IMR-90 (cell line): Measurements from ENCODE around the gene CTBP2. TPM values are rescaled to one million over a fixed set of nuclear protein-coding genes. Genes with fewer than 3 reads are reported as not detected.
A peak's percentile ranks its signal among the peaks of the same experiment; 100 is the strongest.

Source experiments
- ATAC-seq: fragments of 200-7000 bp; cut with Tn5 transposase; 2 replicates; pipeline ENCODE4 v1.9.1; 2020; ENCODE audit warnings: low read depth, mild to moderate bottlenecking, moderate library complexity
- BruUV-seq: library from RNA; stranded (reverse); fragments of 400-500 nt; replicated peaks from 2 replicates; lab custom pipeline; 2021; lab: Mats Ljungman, UMichigan
- CTCF ChIA-PET: fragments of 300-600 bp; formaldehyde crosslinking; extraction: SDS; loops from one replicate; lab custom pipeline; 2021; ENCODE audit warnings: antibody characterized with exemption; lab: Yijun Ruan, JAX
- POLR2A ChIA-PET: fragments of 300-600 bp; sonication (Branson Sonifier 250); formaldehyde crosslinking; loops from one replicate; lab custom pipeline; 2022; ENCODE audit warnings: antibody characterized with exemption; ENCODE audit not compliant: unreplicated experiment; lab: Charles Lee
- DNase-seq: peaks from one replicate; pipeline ENCODE4 v3.0.0; 2013
- H2AFZ ChIP-seq: replicated peaks from 2 replicates; pipeline ENCODE3; 2013; ENCODE audit warnings: low read length, mild to moderate bottlenecking; ENCODE audit not compliant: poor library complexity
- H2AK5ac ChIP-seq: 2 replicates; pipeline ENCODE4 v1.6.1; 2013; ENCODE audit warnings: low read depth, low read length, inconsistent platforms
- H2AK9ac ChIP-seq: replicated peaks from 2 replicates; pipeline ENCODE3; 2013; ENCODE audit warnings: mild to moderate bottlenecking, low read depth, low read length, moderate library complexity; ENCODE audit not compliant: poor library complexity
- H2BK120ac ChIP-seq: 2 replicates; pipeline ENCODE4 v1.6.1; 2013; ENCODE audit warnings: low read depth, low read length, inconsistent platforms
- H2BK15ac ChIP-seq: 3 replicates; pipeline ENCODE4 v1.6.1; 2013; ENCODE audit warnings: low read depth, low read length, inconsistent platforms
- H2BK20ac ChIP-seq: 2 replicates; pipeline ENCODE4 v1.6.1; 2013; ENCODE audit warnings: low read depth, mild to moderate bottlenecking, inconsistent platforms, low read length, moderate library complexity
- H2BK5ac ChIP-seq: 2 replicates; pipeline ENCODE4 v1.6.1; 2013; ENCODE audit warnings: mild to moderate bottlenecking, low read depth, low read length, inconsistent platforms; ENCODE audit not compliant: poor library complexity, severe bottlenecking
- H3K14ac ChIP-seq: replicated peaks from 2 replicates; pipeline ENCODE4 v1.6.1; 2013; ENCODE audit warnings: low read depth, low read length, inconsistent platforms
- H3K18ac ChIP-seq: 2 replicates; pipeline ENCODE4 v1.6.1; 2013; ENCODE audit warnings: low read depth, low read length, control low read depth
- H3K23ac ChIP-seq: 2 replicates; pipeline ENCODE4 v1.6.1; 2013; ENCODE audit warnings: low read depth, low read length, inconsistent platforms
- H3K27ac ChIP-seq: 2 replicates; pipeline ENCODE4 v1.5.1; 2013; ENCODE audit warnings: mild to moderate bottlenecking, control low read depth, low read length; ENCODE audit not compliant: insufficient read depth
- H3K27me3 ChIP-seq: 2 replicates; pipeline ENCODE4 v1.6.1; 2013; ENCODE audit warnings: low read length; ENCODE audit not compliant: control insufficient read depth, insufficient read depth
- H3K36me3 ChIP-seq: 2 replicates; pipeline ENCODE4 v1.6.1; 2013; ENCODE audit warnings: low read length, mixed read lengths; ENCODE audit not compliant: control insufficient read depth, insufficient read depth
- H3K4ac ChIP-seq: 2 replicates; pipeline ENCODE4 v1.6.1; 2013; ENCODE audit warnings: low read depth, low read length, inconsistent platforms
- H3K4me1 ChIP-seq: 2 replicates; pipeline ENCODE4 v1.6.1; 2013; ENCODE audit warnings: low read length, mixed read lengths; ENCODE audit not compliant: control insufficient read depth, insufficient read depth
- H3K4me2 ChIP-seq: 2 replicates; pipeline ENCODE4 v1.6.1; 2013; ENCODE audit warnings: low read depth, mild to moderate bottlenecking, control low read depth, low read length, moderate library complexity
- H3K4me3 ChIP-seq: 2 replicates; pipeline ENCODE4 v1.5.1; 2013; ENCODE audit warnings: low read depth, mild to moderate bottlenecking, control low read depth, low read length, moderate library complexity; ENCODE audit not compliant: insufficient read depth
- H3K56ac ChIP-seq: 2 replicates; pipeline ENCODE4 v1.6.1; 2013; ENCODE audit warnings: low read length, inconsistent platforms; ENCODE audit not compliant: insufficient read depth; ENCODE audit errors: extremely low read depth
- H3K79me1 ChIP-seq, 2 experiments: 2 replicates each; pipeline ENCODE4 v1.6.1; 2013; ENCODE audit warnings: low read length in 2 of 2, inconsistent platforms in 1 of 2, low read depth in 1 of 2
- H3K9ac ChIP-seq: 2 replicates; pipeline ENCODE4 v1.6.1; 2013; ENCODE audit warnings: low read depth, low read length, control low read depth
- H3K9me1 ChIP-seq: 2 replicates; pipeline ENCODE4 v1.6.1; 2013; ENCODE audit warnings: low read length, inconsistent platforms; ENCODE audit not compliant: insufficient read depth
- H3K9me3 ChIP-seq: 2 replicates; pipeline ENCODE4 v1.6.1; 2013; ENCODE audit warnings: low read length; ENCODE audit not compliant: control insufficient read depth, insufficient read depth
- H4K20me1 ChIP-seq: 2 replicates; pipeline ENCODE4 v1.6.1; 2013; ENCODE audit warnings: low read length, inconsistent platforms; ENCODE audit not compliant: insufficient read depth
- H4K5ac ChIP-seq: 2 replicates; pipeline ENCODE4 v1.6.1; 2013; ENCODE audit warnings: mild to moderate bottlenecking, low read depth, low read length, control low read depth
- H4K8ac ChIP-seq, 2 experiments: 2 replicates each; pipeline ENCODE4 v1.6.1; 2013; ENCODE audit warnings: low read depth in 2 of 2, low read length in 2 of 2, control low read depth in 1 of 2, inconsistent platforms in 1 of 2
- H4K91ac ChIP-seq: 2 replicates; pipeline ENCODE4 v1.6.1; 2013; ENCODE audit warnings: low read depth, low read length, inconsistent platforms; ENCODE audit not compliant: insufficient read depth
- CEBPB ChIP-seq: IDR thresholded peaks from 2 replicates; pipeline ENCODE4 v1.6.1; 2012; ENCODE audit warnings: low read depth, low read length, improper control_type of control experiment
- WGBS, 2 experiments: methylation state at CpG; one replicate each; pipeline versions ENCODE4 v1.1.5 to v1.1.7; 2013; ENCODE audit warnings: missing lambda C conversion rate in 2 of 2; ENCODE audit not compliant: insufficient read length in 1 of 2; ENCODE audit errors: extremely low coverage in 2 of 2; 5-methylcytosine and 5-hydroxymethylcytosine counted together
- dilution Hi-C: fragments of 300-500 bp; cut with HindIII; formaldehyde crosslinking; loops from one replicate; pipeline ENCODE4 v1.14.3; 2018; ENCODE audit warnings: low sequenced_read_pairs; ENCODE audit not compliant: unreplicated experiment
- in situ Hi-C: fragments of 300-500 bp; cut with MboI; formaldehyde crosslinking; loops from 3 replicates; pipeline ENCODE4 v1.14.3; 2019; ENCODE audit warnings: low sequenced_read_pairs, inconsistent platforms, mixed read lengths
- intact Hi-C: fragments of 100-400 bp; cut with micrococcal nuclease; formaldehyde crosslinking; loops from 2 replicates; pipeline ENCODE4 v1.10.0; 2022
- polyA plus RNA-seq, 3 experiments: library from polyadenylated mRNA; depleted of rRNA; stranded (reverse); fragments of >200 nt; gene quantifications; 2 replicates each; pipeline ENCODE4 v1.2.3, GENCODE V29; 2012; ENCODE audit warnings: low replicate concordance in 1 of 3
- total RNA-seq: library from RNA; depleted of rRNA; stranded (reverse); fragments of >200 nt; gene quantifications from 2 replicates; pipeline ENCODE4 v1.2.3, GENCODE V29; 2012
- TF ChIP-seq, protein P1 (sequence below): fragments of 150-350 bp; IDR thresholded peaks from 2 replicates; pipeline ENCODE4 v1.6.1; 2017; ENCODE audit warnings: mild to moderate bottlenecking, antibody characterized with exemption, low read length, low read depth

Gene CTBP2
- total and polyA plus RNA-seq, 2 of the 4 experiments (the other 2 are of a cell fraction): 81.0 to 86.6 TPM

GRCh38 chr10:125149036-125149679 is 11.2 kb downstream of the CTBP2 start:
- peak overlapping the region; percentile 20; the same call in 1 of the 2 replicates for H3K27ac ChIP-seq
- H3K27me3 ChIP-seq: no peaks in the 10 kb centered on the region
- 0 out of 2 replicates have a peak overlapping the region, but pooled peaks have one; percentile 18 for H2BK120ac ChIP-seq
- ChIA-PET CTCF (no interaction called here), POLR2A (no interaction called here)
- no peak overlapping the region for H2BK15ac ChIP-seq
- H3K4me2 ChIP-seq: no peak overlapping the region
- dilution Hi-C loops: no loop called here
- DNase-seq (peak; percentile 87), ATAC-seq (peak; percentile 36)
- no peak overlapping the region for H2BK20ac ChIP-seq
- H3K9ac ChIP-seq: no peak overlapping the region
- no peak overlapping the region for H4K5ac ChIP-seq
- in situ Hi-C loops: no loop called here
- peak overlapping the region; percentile 9 for H2AFZ ChIP-seq
- no TSS peak for BruUV-seq
- H3K4me1 ChIP-seq: peaks cover 47% of the 10 kb centered on the region
- peak overlapping the region; percentile 80 for H2AK9ac ChIP-seq
- H4K20me1 ChIP-seq: peaks cover 95% of the 10 kb centered on the region
- no peak overlapping the region for H3K14ac ChIP-seq
- intact Hi-C loops: loop anchor here (2.0 to 5.0 kb wide), 3 partner anchors 47 to 102 kb away; no protein-coding TSS in a partner anchor
- no peak overlapping the region for H4K91ac ChIP-seq
- WGBS, 2 experiments: 100% methylated on average over 3 of the region's 12 CpGs; no CpG with 5 or more reads in 1 of the 2 experiments
- TF ChIP-seq, protein P1, sequence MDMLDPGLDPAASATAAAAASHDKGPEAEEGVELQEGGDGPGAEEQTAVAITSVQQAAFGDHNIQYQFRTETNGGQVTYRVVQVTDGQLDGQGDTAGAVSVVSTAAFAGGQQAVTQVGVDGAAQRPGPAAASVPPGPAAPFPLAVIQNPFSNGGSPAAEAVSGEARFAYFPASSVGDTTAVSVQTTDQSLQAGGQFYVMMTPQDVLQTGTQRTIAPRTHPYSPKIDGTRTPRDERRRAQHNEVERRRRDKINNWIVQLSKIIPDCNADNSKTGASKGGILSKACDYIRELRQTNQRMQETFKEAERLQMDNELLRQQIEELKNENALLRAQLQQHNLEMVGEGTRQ: peak; percentile 55; the same call in 1 of the 2 replicates
- no peak for TF ChIP-seq CEBPB
- no peak overlapping the region for H3K56ac ChIP-seq
- peak overlapping the region; percentile 45; the same call in 1 of the 2 replicates for H3K4ac ChIP-seq
- no peak overlapping the region for H4K8ac ChIP-seq
- H2BK5ac ChIP-seq: peak overlapping the region; percentile 21
- H3K18ac ChIP-seq: no peak overlapping the region
- no peaks in the 10 kb centered on the region for H3K9me3 ChIP-seq
- peaks cover 14% of the 10 kb centered on the region for H3K36me3 ChIP-seq
- peaks cover 40% of the 10 kb centered on the region for H3K9me1 ChIP-seq
- H3K4me3 ChIP-seq: no peak overlapping the region
- H3K79me1 ChIP-seq: peaks cover 10 to 85% of the 10 kb centered on the region in 2 experiments; a peak in 3 of 4 replicates
- peak overlapping the region; percentile 16; the same call in 1 of the 2 replicates for H2AK5ac ChIP-seq
- H3K23ac ChIP-seq: peak overlapping the region; percentile 13; the same call in 1 of the 2 replicates
